WTC11 (cell line): ENCODE results near the gene ZNF423. TPM values are rescaled to one million over a fixed set of nuclear protein-coding genes. Genes with fewer than 3 reads are reported as not detected.

Experiments
- ATAC-seq: fragments of 200-7000 bp; cut with Tn5 transposase; 2 replicates; pipeline ENCODE4 v1.10.0; 2021; ENCODE audit warnings: mild to moderate bottlenecking, moderate library complexity
- CTCF ChIA-PET: fragments of 300-600 bp; sonication (Branson Sonifier 250); formaldehyde crosslinking; loops from one replicate; lab custom pipeline; 2021; ENCODE audit warnings: antibody characterized with exemption; lab: Charles Lee
- POLR2A ChIA-PET: fragments of 350-600 bp; sonication (Branson Sonifier 250); formaldehyde crosslinking; loops from one replicate; lab custom pipeline; 2021; ENCODE audit warnings: antibody characterized with exemption; lab: Charles Lee
- DNase-seq: peaks from one replicate; pipeline ENCODE4 v3.0.0; 2021; ENCODE audit warnings: low spot score
- H3K27ac Mint-ChIP-seq: 2 replicates; pipeline ENCODE4 v1.8.0; 2021; ENCODE audit warnings: mixed read lengths
- H3K27me3 Mint-ChIP-seq: 2 replicates; pipeline ENCODE4 v1.8.0; 2021; ENCODE audit warnings: low read depth, mild to moderate bottlenecking, moderate library complexity, mixed read lengths
- H3K36me3 Mint-ChIP-seq: 2 replicates; pipeline ENCODE4 v1.8.0; 2021; ENCODE audit warnings: mixed read lengths
- H3K4me1 Mint-ChIP-seq: 2 replicates; pipeline ENCODE4 v1.8.0; 2022; ENCODE audit warnings: mixed read lengths
- H3K4me3 Mint-ChIP-seq: 2 replicates; pipeline ENCODE4 v1.8.0; 2021; ENCODE audit warnings: mild to moderate bottlenecking, moderate library complexity, mixed read lengths
- H3K9me3 Mint-ChIP-seq: 2 replicates; pipeline ENCODE4 v1.8.0; 2021; ENCODE audit warnings: mixed read lengths
- E2F1 ChIP-seq: sonication (generic); formaldehyde crosslinking; IDR thresholded peaks from 2 replicates; pipeline ENCODE4 v1.8.0; 2022; ENCODE audit warnings: mild to moderate bottlenecking, missing genetic modification reagents
- ETV6 ChIP-seq: sonication (generic); formaldehyde crosslinking; IDR thresholded peaks from 2 replicates; pipeline ENCODE4 v1.8.1; 2022; ENCODE audit warnings: mild to moderate bottlenecking, missing genetic modification reagents
- FOXP1 ChIP-seq: sonication (generic); formaldehyde crosslinking; IDR thresholded peaks from 2 replicates; pipeline ENCODE4 v1.8.0; 2022; ENCODE audit warnings: missing genetic modification reagents, mild to moderate bottlenecking, moderate library complexity, borderline replicate concordance
- KAT7 ChIP-seq: sonication (generic); formaldehyde crosslinking; IDR thresholded peaks from 2 replicates; pipeline ENCODE4 v1.8.1; 2023; ENCODE audit warnings: missing genetic modification reagents, mild to moderate bottlenecking, borderline replicate concordance
- NFATC4 ChIP-seq: fragments of 250-450 bp; sonication (Bioruptor Pico); IDR thresholded peaks from 2 replicates; pipeline ENCODE4 v1.9.0; 2021; ENCODE audit warnings: mild to moderate bottlenecking
- USF1 ChIP-seq: sonication (generic); formaldehyde crosslinking; IDR thresholded peaks from 2 replicates; pipeline ENCODE4 v1.8.0; 2022; ENCODE audit warnings: mild to moderate bottlenecking, missing genetic modification reagents
- USF2 ChIP-seq: sonication (generic); formaldehyde crosslinking; IDR thresholded peaks from 2 replicates; pipeline ENCODE4 v1.8.1; 2023; ENCODE audit warnings: mild to moderate bottlenecking, missing genetic modification reagents, moderate library complexity
- ZBTB21 ChIP-seq: sonication (generic); formaldehyde crosslinking; IDR thresholded peaks from 2 replicates; pipeline ENCODE4 v1.8.1; 2023; ENCODE audit warnings: mild to moderate bottlenecking, missing genetic modification reagents, borderline replicate concordance
- ZNF671 ChIP-seq: fragments of 250-450 bp; sonication (Bioruptor Pico); IDR thresholded peaks from 2 replicates; pipeline ENCODE4 v1.8.0; 2021; ENCODE audit warnings: mild to moderate bottlenecking
- total RNA-seq: library from RNA; stranded (reverse); gene quantifications from 3 replicates; pipeline ENCODE4 v1.2.3, GENCODE V29; 2021
- TF ChIP-seq, protein P1 (sequence below): sonication (generic); formaldehyde crosslinking; IDR thresholded peaks from 2 replicates; pipeline ENCODE4 v1.8.1; 2023; ENCODE audit warnings: mild to moderate bottlenecking, missing genetic modification reagents, borderline replicate concordance
- TF ChIP-seq, protein P2 (sequence below): fragments of 250-450 bp; sonication (Bioruptor Pico); IDR thresholded peaks from 2 replicates; pipeline ENCODE4 v1.9.0; 2021; ENCODE audit warnings: mild to moderate bottlenecking
- TF ChIP-seq, protein P3 (sequence below): sonication (generic); formaldehyde crosslinking; IDR thresholded peaks from 2 replicates; pipeline ENCODE4 v1.8.1; 2023; ENCODE audit warnings: mild to moderate bottlenecking, missing genetic modification reagents, moderate library complexity
- TF ChIP-seq, protein P4 (sequence below): fragments of 250-450 bp; sonication (Bioruptor Pico); IDR thresholded peaks from 2 replicates; pipeline ENCODE4 v1.9.0; 2021; ENCODE audit warnings: moderate library complexity, mild to moderate bottlenecking, inconsistent platforms, borderline replicate concordance

ZNF423 gene
- total RNA-seq, 1 experiment from 2014 or later = 38.8 TPM

DNA sequence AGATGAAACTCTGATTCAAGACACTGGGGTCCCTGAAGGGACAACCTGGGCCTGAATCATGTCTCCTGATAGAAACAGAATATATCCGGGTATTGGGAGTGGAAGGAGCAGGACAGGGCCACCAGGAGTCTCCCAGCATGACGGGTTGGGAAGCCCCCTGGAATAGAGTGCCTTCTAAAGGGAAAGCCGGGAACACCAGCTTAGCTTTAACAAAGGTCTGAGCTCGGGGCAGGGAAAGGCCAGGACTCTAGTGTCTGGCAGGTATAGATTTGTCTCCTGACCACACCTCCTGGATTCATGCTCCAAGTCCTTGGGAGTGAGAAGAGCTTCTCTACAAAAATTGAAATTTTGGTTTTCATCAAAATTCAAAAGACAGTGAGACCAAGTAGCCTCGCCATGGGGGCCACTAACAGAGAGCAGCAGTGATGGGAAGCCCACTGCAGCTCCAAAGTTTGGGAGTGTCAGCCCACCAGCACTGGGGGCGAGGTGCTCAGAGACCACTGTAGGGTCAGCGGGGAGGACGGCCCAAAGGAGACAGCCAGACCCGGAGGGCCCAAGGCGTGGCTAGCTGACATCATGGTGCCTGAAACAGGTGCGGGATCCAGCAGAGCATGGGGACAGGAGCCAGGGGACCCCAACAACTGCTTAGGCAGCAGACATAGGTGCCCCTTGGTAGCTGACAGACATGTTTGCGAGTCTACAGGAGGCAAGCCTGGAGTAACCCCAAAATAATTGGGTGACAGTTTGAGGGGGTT lies 401.3 kb downstream of the ZNF423 start:
- peaks cover 3% of the 10 kb centered on the region; the same call in 1 of the 2 replicates for H3K27me3 Mint-ChIP-seq
- ChIA-PET CTCF (interaction anchor here (1.1 to 2.3 kb wide), 4 partner anchors 11 to 138 kb away, joined by 3 to 9 read pairs (median 5); no protein-coding TSS in a partner anchor), POLR2A (no interaction called here)
- no peak overlapping the region for H3K4me3 Mint-ChIP-seq
- no peak for TF ChIP-seq USF1
- no peak for TF ChIP-seq USF2 (CRISPR knock-in tag)
- TF ChIP-seq, protein P1, sequence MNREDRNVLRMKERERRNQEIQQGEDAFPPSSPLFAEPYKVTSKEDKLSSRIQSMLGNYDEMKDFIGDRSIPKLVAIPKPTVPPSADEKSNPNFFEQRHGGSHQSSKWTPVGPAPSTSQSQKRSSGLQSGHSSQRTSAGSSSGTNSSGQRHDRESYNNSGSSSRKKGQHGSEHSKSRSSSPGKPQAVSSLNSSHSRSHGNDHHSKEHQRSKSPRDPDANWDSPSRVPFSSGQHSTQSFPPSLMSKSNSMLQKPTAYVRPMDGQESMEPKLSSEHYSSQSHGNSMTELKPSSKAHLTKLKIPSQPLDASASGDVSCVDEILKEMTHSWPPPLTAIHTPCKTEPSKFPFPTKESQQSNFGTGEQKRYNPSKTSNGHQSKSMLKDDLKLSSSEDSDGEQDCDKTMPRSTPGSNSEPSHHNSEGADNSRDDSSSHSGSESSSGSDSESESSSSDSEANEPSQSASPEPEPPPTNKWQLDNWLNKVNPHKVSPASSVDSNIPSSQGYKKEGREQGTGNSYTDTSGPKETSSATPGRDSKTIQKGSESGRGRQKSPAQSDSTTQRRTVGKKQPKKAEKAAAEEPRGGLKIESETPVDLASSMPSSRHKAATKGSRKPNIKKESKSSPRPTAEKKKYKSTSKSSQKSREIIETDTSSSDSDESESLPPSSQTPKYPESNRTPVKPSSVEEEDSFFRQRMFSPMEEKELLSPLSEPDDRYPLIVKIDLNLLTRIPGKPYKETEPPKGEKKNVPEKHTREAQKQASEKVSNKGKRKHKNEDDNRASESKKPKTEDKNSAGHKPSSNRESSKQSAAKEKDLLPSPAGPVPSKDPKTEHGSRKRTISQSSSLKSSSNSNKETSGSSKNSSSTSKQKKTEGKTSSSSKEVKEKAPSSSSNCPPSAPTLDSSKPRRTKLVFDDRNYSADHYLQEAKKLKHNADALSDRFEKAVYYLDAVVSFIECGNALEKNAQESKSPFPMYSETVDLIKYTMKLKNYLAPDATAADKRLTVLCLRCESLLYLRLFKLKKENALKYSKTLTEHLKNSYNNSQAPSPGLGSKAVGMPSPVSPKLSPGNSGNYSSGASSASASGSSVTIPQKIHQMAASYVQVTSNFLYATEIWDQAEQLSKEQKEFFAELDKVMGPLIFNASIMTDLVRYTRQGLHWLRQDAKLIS (CRISPR knock-in tag) = no peak
- TF ChIP-seq, protein P2, sequence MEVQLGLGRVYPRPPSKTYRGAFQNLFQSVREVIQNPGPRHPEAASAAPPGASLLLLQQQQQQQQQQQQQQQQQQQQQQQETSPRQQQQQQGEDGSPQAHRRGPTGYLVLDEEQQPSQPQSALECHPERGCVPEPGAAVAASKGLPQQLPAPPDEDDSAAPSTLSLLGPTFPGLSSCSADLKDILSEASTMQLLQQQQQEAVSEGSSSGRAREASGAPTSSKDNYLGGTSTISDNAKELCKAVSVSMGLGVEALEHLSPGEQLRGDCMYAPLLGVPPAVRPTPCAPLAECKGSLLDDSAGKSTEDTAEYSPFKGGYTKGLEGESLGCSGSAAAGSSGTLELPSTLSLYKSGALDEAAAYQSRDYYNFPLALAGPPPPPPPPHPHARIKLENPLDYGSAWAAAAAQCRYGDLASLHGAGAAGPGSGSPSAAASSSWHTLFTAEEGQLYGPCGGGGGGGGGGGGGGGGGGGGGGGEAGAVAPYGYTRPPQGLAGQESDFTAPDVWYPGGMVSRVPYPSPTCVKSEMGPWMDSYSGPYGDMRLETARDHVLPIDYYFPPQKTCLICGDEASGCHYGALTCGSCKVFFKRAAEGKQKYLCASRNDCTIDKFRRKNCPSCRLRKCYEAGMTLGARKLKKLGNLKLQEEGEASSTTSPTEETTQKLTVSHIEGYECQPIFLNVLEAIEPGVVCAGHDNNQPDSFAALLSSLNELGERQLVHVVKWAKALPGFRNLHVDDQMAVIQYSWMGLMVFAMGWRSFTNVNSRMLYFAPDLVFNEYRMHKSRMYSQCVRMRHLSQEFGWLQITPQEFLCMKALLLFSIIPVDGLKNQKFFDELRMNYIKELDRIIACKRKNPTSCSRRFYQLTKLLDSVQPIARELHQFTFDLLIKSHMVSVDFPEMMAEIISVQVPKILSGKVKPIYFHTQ (CRISPR knock-in tag) = no peak
- no peak for TF ChIP-seq ETV6
- no peak for TF ChIP-seq NFATC4
- TF ChIP-seq, protein P3, sequence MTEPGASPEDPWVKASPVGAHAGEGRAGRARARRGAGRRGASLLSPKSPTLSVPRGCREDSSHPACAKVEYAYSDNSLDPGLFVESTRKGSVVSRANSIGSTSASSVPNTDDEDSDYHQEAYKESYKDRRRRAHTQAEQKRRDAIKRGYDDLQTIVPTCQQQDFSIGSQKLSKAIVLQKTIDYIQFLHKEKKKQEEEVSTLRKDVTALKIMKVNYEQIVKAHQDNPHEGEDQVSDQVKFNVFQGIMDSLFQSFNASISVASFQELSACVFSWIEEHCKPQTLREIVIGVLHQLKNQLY = no peak
- no peak for TF ChIP-seq ZNF671
- no peak for TF ChIP-seq KAT7 (CRISPR knock-in tag)
- TF ChIP-seq, protein P4, sequence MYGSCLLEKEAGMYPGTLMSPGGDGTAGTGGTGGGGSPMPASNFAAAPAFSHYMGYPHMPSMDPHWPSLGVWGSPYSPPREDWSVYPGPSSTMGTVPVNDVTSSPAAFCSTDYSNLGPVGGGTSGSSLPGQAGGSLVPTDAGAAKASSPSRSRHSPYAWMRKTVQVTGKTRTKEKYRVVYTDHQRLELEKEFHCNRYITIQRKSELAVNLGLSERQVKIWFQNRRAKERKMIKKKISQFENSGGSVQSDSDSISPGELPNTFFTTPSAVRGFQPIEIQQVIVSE (CRISPR knock-in tag) = no peak
- TF ChIP-seq ZBTB21 (CRISPR knock-in tag) = no peak
- no peak for TF ChIP-seq E2F1 (CRISPR knock-in tag)
- no peak for TF ChIP-seq FOXP1 (CRISPR knock-in tag)
- no peak for DNase-seq
- H3K4me1 Mint-ChIP-seq = peaks cover 17% of the 10 kb centered on the region
- no peak for ATAC-seq
- no peaks in the 10 kb centered on the region for H3K36me3 Mint-ChIP-seq
- peaks cover 10% of the 10 kb centered on the region for H3K9me3 Mint-ChIP-seq
- H3K27ac Mint-ChIP-seq = no peak overlapping the region
